GM18870 (cell line): ENCODE results near the gene PSMF1.
"Not testable (repeated sequence)": the region's sequence is repeated elsewhere in the genome, so short reads cannot be mapped to it uniquely, and the experiment has no call there.

Source experiments
- ATAC-seq: cut with Tn5 transposase; IDR thresholded peaks from one replicate; pipeline ENCODE4 v1.9.1; 2021; ENCODE audit warnings: moderate library complexity; ENCODE audit not compliant: unreplicated experiment

PSMF1 gene

GRCh38 chr20:1212607-1213396 is 94.4 kb downstream of the PSMF1 start:
- ATAC-seq: no peak

- ATAC-seq: no peak
Observed at GRCh38 chr20:1214838-1215261, 96.4 kb downstream of the PSMF1 start.

GRCh38 chr20:1215386-1216170 is 97.2 kb downstream of the PSMF1 start:
- no peak for ATAC-seq

GRCh38 chr20:1216527-1217427 is 98.4 kb downstream of the PSMF1 start:
- ATAC-seq: not testable (repeated sequence)
